BE2C (cell line): ENCODE measurements around the gene PLPP4.

Source experiments
- DNase-seq: peaks from one replicate; pipeline ENCODE4 v3.0.0-alpha.2; 2020
- H3K27me3 ChIP-seq: fragments of 250-450 bp; sonication (Bioruptor Pico); 2 replicates; pipeline ENCODE4 v1.5.1; 2020; ENCODE audit warnings: mild to moderate bottlenecking
- H3K36me3 ChIP-seq: fragments of 250-450 bp; sonication (Bioruptor Pico); 2 replicates; pipeline ENCODE4 v1.5.1; 2020; ENCODE audit warnings: mild to moderate bottlenecking
- H3K4me1 ChIP-seq: fragments of 250-450 bp; sonication (Bioruptor Pico); 2 replicates; pipeline ENCODE4 v1.5.1; 2020
- H3K4me3 ChIP-seq: 2 replicates; pipeline ENCODE4 v1.5.1; 2011; ENCODE audit warnings: low read depth, low read length
- H3K9me3 ChIP-seq: fragments of 250-450 bp; sonication (Bioruptor Pico); 2 replicates; pipeline ENCODE4 v1.5.1; 2020
- TF ChIP-seq, protein P1 (sequence below): IDR thresholded peaks from 2 replicates; pipeline ENCODE4 v1.5.1; 2012; ENCODE audit warnings: mild to moderate bottlenecking, low read depth, low read length

Gene PLPP4

DNA sequence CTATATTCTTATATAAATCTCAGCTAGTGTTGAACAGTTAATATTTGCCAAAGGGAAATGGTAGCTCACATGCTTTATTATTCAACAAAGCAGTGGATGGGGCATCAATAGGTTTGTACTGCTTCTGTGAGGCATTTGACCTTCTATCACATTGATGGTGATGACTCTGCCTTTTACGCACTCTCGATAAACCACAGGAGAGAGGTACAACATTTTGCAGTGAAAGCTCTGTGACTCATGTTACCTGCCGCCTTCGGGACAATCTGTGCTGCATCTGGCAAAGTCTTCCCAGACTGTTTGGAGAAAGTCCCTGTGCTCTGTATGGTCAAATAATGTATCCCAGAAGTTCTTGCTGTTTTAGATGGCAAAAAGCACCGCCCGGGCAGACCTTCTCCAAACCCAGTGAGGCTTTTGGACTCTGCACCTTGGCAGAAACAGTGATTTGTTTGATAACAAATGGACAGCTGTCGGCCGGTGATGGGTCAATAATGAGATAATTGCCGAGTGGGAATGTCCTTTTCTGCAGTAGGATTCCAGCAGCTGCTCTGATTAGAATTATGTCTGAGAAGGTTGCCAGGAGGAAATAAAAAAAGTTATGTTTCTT, 61.0 kb downstream of the PLPP4 start:
- Histone ChIP-seq H3K4me3 (no peak overlapping the region; the same call in 1 of the 2 replicates), H3K36me3 (no peaks in the 10 kb centered on the region), H3K9me3 (no peaks in the 10 kb centered on the region), H3K4me1 (peaks cover 54% of the 10 kb centered on the region), H3K27me3 (no peaks in the 10 kb centered on the region)
- DNase-seq, result peak; percentile 38
- TF ChIP-seq, protein P1, sequence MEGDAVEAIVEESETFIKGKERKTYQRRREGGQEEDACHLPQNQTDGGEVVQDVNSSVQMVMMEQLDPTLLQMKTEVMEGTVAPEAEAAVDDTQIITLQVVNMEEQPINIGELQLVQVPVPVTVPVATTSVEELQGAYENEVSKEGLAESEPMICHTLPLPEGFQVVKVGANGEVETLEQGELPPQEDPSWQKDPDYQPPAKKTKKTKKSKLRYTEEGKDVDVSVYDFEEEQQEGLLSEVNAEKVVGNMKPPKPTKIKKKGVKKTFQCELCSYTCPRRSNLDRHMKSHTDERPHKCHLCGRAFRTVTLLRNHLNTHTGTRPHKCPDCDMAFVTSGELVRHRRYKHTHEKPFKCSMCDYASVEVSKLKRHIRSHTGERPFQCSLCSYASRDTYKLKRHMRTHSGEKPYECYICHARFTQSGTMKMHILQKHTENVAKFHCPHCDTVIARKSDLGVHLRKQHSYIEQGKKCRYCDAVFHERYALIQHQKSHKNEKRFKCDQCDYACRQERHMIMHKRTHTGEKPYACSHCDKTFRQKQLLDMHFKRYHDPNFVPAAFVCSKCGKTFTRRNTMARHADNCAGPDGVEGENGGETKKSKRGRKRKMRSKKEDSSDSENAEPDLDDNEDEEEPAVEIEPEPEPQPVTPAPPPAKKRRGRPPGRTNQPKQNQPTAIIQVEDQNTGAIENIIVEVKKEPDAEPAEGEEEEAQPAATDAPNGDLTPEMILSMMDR, result no peak

DNA sequence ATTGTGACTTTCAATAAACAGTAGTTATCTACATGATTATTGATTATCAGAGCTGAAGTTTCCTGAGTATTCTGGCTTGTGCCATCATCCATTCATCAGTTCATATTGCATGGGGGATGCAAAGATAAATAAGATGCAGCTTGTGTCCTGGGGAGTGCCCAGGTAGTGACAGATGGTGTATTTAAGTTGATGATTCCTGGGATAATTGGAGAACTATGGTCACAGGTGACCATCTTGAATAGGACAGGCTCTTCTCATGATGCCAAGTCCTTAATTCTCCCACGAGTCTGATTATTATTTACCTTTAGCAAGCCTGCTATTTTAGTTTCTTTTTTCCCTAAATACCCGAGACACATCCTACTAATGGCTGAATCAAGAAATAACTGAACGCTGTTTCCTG, 64.9 kb downstream of the PLPP4 start:
- no peaks in the 10 kb centered on the region for H3K36me3 ChIP-seq
- no peak for DNase-seq
- no peak overlapping the region for H3K4me3 ChIP-seq
- H3K4me1 ChIP-seq, result peaks cover 21% of the 10 kb centered on the region
- H3K9me3 ChIP-seq, result no peaks in the 10 kb centered on the region
- no peaks in the 10 kb centered on the region for H3K27me3 ChIP-seq
- TF ChIP-seq, protein P1, result no peak

DNA sequence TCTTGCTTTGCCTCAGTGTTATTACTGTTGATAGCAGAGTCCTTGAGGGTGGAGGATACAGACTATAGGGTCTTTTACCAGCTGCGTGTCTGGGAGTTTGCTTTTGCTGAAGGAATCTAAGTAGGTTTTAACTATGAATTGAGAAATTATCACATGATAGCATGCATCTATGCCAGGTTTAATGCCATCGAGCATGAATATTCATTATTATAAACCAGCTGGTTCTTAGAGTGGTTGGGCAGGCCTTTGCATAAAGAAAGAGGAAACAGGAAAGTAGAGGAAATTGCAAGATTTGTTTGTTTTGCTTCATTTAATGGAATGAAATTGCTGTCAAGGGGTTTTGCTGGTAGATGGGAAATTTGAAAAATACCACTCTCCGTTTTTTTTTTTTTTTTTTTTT, 70.7 kb downstream of the PLPP4 start:
- no peaks in the 10 kb centered on the region; the same call in 1 of the 2 replicates for H3K4me1 ChIP-seq
- TF ChIP-seq, protein P1, result no peak
- DNase-seq, result no peak
- no peaks in the 10 kb centered on the region for H3K27me3 ChIP-seq
- H3K4me3 ChIP-seq, result no peak overlapping the region
- H3K9me3 ChIP-seq, result no peaks in the 10 kb centered on the region
- no peaks in the 10 kb centered on the region for H3K36me3 ChIP-seq

DNA sequence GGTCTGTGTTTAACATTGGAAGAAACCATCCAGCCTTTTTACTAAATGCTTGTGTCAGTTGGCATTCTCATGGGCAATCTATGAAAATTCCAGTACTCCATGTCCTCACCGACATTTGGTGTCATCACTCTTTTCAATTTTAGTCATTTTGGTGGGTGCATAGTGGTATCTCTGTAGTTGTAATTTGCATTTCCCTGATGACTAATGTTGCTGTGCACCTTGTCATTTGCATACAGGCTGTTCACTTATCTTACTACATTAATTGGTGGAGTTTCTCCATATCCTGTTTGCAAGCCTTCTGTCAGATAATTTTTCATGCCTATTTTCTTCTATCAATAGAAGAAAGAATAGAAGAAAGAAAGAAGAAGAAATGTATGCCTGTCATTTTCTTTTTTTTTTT, 73.7 kb downstream of the PLPP4 start:
- Histone ChIP-seq H3K27me3 (no peaks in the 10 kb centered on the region), H3K4me1 (no peaks in the 10 kb centered on the region; the same call in 1 of the 2 replicates), H3K9me3 (no peaks in the 10 kb centered on the region), H3K36me3 (no peaks in the 10 kb centered on the region), H3K4me3 (no peak overlapping the region)
- TF ChIP-seq, protein P1, result no peak
- DNase-seq, result no peak

DNA sequence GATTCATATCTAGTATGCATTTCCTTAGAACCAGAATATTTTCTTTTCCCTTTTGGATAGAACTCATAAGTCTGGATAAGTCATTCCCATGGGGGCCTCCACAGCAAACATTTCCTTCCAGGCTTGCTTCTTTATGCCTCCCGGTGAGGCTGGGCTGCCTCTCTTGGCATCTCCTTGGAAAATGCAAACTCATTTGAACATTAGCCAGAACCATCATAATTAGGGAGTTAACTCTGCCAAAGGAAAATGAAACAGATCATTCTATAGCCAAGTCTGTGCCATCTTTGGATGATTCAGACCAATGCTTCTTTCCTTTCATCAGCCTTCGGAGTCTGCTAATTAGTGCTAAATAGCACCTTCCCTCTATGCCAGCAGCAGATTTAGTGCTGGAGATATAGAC, 81.1 kb downstream of the PLPP4 start:
- H3K4me3 ChIP-seq, result no peak overlapping the region
- H3K9me3 ChIP-seq, result no peaks in the 10 kb centered on the region
- TF ChIP-seq, protein P1, result no peak
- no peak for DNase-seq
- H3K4me1 ChIP-seq, result no peaks in the 10 kb centered on the region; the same call in 1 of the 2 replicates
- no peaks in the 10 kb centered on the region for H3K36me3 ChIP-seq
- no peaks in the 10 kb centered on the region for H3K27me3 ChIP-seq

DNA sequence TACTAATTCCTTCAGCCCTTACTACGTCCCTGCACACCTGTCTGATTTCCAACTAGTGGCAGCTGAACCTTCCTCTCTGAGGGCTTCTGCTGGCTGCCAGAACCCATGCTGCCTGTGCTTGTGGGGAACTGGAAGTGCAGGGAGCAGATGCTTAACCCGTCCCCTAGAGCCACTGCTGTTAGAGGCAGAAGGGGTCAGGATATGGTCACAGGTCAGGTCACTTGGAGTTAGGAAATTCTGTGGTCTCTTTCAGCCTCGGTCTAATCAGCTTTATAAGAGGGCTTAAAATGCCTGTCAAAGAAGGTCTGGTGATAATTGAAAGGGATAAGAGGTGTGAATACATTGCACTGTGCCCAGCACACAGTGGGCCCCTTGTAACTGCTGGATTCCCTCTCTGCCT, 82.0 kb downstream of the PLPP4 start:
- DNase-seq, result no peak
- no peaks in the 10 kb centered on the region for H3K36me3 ChIP-seq
- TF ChIP-seq, protein P1, result no peak
- no peaks in the 10 kb centered on the region for H3K27me3 ChIP-seq
- H3K4me3 ChIP-seq, result no peak overlapping the region
- H3K9me3 ChIP-seq, result no peaks in the 10 kb centered on the region
- H3K4me1 ChIP-seq, result no peaks in the 10 kb centered on the region; the same call in 1 of the 2 replicates
